GM21390 (cell line): ENCODE measurements around the gene CASZ1.

ENCODE experiments used
- ATAC-seq: cut with Tn5 transposase; IDR thresholded peaks from one replicate; pipeline ENCODE4 v1.9.1; 2021; ENCODE audit not compliant: unreplicated experiment

Gene CASZ1

GRCh38 chr1:10644307-10645128, 151.9 kb downstream of the CASZ1 start:
- no peak for ATAC-seq

GRCh38 chr1:10643607-10644306, 152.7 kb downstream of the CASZ1 start:
- ATAC-seq: no peak

- no peak for ATAC-seq
Observed at GRCh38 chr1:10642403-10643080, 153.9 kb downstream of the CASZ1 start.

- no peak for ATAC-seq
Observed at GRCh38 chr1:10641976-10642375, 154.5 kb downstream of the CASZ1 start.

GRCh38 chr1:10640843-10641553, 155.4 kb downstream of the CASZ1 start:
- ATAC-seq: no peak

- ATAC-seq: no peak
Observed at GRCh38 chr1:10639775-10640578, 156.5 kb downstream of the CASZ1 start.

- ATAC-seq: no peak
Observed at GRCh38 chr1:10639011-10639774, 157.3 kb downstream of the CASZ1 start.

- no peak for ATAC-seq
Observed at GRCh38 chr1:10638559-10639005, 157.9 kb downstream of the CASZ1 start.

- no peak for ATAC-seq
Observed at GRCh38 chr1:10637834-10638558, 158.4 kb downstream of the CASZ1 start.

GRCh38 chr1:10637400-10637799, 159.0 kb downstream of the CASZ1 start:
- no peak for ATAC-seq

- ATAC-seq: no peak
Observed at GRCh38 chr1:10635992-10636391, 160.5 kb downstream of the CASZ1 start.

GRCh38 chr1:10635085-10635896, 161.2 kb downstream of the CASZ1 start:
- ATAC-seq: no peak

- no peak for ATAC-seq
Observed at GRCh38 chr1:10634428-10635084, 161.9 kb downstream of the CASZ1 start.

- no peak for ATAC-seq
Observed at GRCh38 chr1:10634075-10634427, 162.4 kb downstream of the CASZ1 start.

GRCh38 chr1:10633416-10633815, 163.0 kb downstream of the CASZ1 start:
- no peak for ATAC-seq

- no peak for ATAC-seq
Observed at GRCh38 chr1:10632691-10633090, 163.8 kb downstream of the CASZ1 start.

- ATAC-seq: no peak
Observed at GRCh38 chr1:10631811-10632593, 164.4 kb downstream of the CASZ1 start.
